Activated naive CD4-positive, alpha-beta T cell treated with anti-CD3 and anti-CD28 coated beads, Interleukin-2, amount 50 U/mL, for 72 hours (primary cell): ENCODE results near the gene GATAD2A. TPM values are rescaled to one million over a fixed set of nuclear protein-coding genes. Genes with fewer than 3 reads are reported as not detected.

Experiments used
- ATAC-seq, 2 donors: fragments of 150-1000 bp; cut with Tn5 transposase; 2 replicates each; pipeline ENCODE4 v1.10.0; 2021; ENCODE audit warnings: mild to moderate bottlenecking in 2 of 2, moderate library complexity in 2 of 2
- DNase-seq, 2 donors: peaks; one replicate each; pipeline ENCODE4 v3.0.0; 2021 to 2022; ENCODE audit warnings: low spot score in 2 of 2
- H3K27ac Mint-ChIP-seq, 2 donors: one replicate each; pipeline ENCODE4 v1.8.0; 2022; ENCODE audit warnings: mild to moderate bottlenecking in 2 of 2, mixed read lengths in 2 of 2
- H3K36me3 Mint-ChIP-seq, 2 donors: one replicate each; pipeline ENCODE4 v1.8.0; 2022; ENCODE audit warnings: mixed read lengths in 2 of 2
- H3K9me3 Mint-ChIP-seq, 2 donors: one replicate each; pipeline ENCODE4 v1.8.0; 2022; ENCODE audit warnings: mixed read lengths in 2 of 2
- total RNA-seq, 2 donors: library from RNA; stranded (reverse); gene quantifications; one replicate each; pipeline ENCODE4 v1.2.3, GENCODE V29; 2022

The GATAD2A gene
- total RNA-seq, 2 donors from 2014 or later, result 122 to 134 TPM

DNA sequence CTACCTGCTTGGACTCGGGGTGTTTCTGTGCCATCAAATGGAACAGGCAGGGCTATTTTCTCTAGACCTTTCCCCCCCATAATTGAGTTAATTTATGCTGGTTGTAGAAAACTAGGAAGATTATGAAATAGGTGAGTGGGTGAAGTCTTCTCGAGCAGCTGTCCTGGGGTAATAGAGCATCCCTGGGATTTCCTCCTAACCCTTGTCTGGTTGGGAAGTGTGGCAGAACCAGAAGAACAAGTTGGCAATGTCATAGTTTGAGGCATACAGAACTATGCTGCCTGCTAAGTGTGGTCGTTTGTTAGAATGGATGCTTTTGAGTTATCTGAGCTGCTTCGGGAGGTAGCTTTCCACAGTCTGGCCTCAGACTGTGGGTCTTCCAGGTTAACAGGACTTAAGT is 3.7 kb downstream of the GATAD2A start:
- Mint-ChIP-seq H3K36me3 (peaks cover 14 to 23% of the 10 kb centered on the region in 2 donors), H3K27ac (peak overlapping the region in 1 of 2 donors; percentile 24), H3K9me3 (no peaks in the 10 kb centered on the region)
- ATAC-seq, result no peak
- no peak for DNase-seq

DNA sequence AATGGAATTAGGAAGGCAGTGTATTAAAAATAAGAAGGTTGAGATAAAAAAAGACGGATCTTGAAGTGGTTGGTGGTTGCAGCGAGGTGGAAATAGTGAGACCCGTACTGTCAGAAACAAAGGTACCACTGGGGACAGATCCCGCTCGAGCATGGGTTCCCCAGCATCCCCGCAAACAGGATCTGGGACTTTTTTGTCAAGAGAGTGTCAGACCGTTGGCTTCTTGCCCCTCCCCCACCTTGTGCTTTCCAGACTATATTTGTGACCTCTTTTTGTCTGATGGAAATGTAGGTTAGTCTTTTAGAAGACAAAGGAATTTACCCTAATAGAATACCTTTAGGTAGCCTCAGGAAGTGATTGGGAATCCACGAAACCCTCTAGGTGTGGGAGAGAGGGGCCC is 4.2 kb downstream of the GATAD2A start:
- H3K36me3 Mint-ChIP-seq, result peaks cover 14 to 23% of the 10 kb centered on the region in 2 donors
- H3K27ac Mint-ChIP-seq, result peak overlapping the region; percentile 24 to 62
- DNase-seq, result no peak
- ATAC-seq, result no peak
- no peaks in the 10 kb centered on the region for H3K9me3 Mint-ChIP-seq

DNA sequence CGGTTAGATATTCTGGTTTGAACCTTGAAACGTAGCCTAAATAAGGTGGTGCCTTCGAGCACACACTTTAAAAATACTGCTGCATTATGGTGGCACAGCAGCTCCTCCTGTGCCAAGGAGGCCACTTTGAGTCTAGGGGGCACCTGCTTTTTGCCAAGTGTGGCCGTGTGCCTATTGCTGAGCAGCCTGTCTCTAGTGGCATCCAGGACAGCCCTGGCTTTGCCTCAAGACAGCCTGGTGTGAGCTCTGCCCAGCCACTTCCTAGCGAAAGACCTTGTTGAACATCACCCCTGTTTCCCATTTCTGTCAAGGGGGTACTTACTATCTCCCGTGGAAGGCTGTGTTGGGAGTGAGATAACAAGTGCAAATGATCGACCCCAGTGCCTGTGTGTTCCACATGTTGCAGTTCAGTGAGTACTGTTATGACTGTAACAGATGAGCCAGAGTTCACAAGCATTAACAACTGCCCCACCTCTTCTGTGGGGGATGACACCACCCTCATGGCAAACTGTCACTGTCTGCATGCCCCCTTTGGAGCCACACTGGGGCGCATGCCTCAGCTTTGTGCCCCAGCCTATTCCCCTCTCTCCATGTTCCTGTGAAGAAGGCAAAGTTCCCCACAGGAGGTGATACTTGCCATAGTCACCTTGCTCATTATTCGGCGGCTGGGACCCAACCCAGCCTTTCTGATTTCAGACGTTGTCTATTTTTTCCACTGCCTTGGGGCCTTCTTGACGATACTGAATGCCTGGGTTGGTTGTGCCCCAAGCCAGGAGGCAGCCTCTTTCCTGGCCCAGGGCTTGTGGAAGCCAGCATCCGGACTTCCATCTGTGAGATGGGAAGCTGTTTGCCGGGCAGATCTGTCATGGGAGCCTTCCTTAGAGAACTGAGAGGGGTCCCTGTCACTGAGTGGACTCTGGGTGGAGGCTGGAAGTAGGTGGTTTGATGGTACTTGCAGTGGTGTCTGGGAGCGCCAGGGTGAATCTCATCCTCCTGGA is 5.4 kb downstream of the GATAD2A start:
- Mint-ChIP-seq H3K9me3 (no peaks in the 10 kb centered on the region), H3K36me3 (peaks cover 8 to 26% of the 10 kb centered on the region in 2 donors), H3K27ac (peak overlapping the region; percentile 44)
- ATAC-seq (peak; percentile 51 to 68), DNase-seq (peak in 1 of 2 donors; percentile 40)

DNA sequence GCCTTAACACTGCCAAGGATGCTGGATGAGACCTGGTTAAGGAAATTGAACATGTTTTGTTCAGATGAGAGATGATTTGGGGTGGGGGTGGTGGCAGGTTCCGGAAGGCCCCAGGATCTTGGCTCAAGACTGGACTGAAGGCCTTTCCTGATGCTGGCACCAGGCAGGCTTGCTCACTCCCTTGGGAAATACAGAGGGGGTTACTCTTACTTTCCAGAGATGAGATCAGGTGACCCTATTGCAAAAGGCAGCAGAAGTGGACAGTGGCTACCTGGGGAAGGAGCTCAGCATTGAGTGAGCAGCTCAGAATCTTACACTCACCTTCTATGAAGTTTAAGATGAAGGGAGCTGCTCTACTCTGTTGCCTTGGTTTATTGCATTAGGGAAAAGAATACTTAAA is 10.8 kb downstream of the GATAD2A start:
- Mint-ChIP-seq H3K9me3 (no peaks in the 10 kb centered on the region), H3K27ac (peak overlapping the region in 1 of 2 donors; percentile 75), H3K36me3 (peaks cover 0 to 33% of the 10 kb centered on the region in 2 donors)
- DNase-seq (no peak), ATAC-seq (no peak)

DNA sequence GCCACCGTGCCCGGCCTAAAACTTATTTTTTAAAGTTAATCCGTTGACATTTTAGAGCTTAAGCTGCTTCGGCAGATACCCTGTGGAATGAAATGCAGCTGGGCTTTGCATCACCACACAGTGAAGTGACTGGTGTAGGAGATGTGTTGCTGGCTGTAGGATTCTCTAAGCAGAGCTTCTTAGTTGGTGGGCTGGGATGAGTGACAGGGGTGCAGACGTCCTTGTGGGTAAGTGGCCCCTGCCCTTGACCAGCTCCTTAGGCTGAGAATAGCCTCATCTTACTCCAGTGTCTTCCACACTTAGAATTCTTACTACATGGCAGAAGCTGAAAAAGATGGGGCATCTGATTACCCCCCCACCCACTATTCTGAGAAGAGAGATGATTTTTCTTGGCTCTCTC is 11.6 kb downstream of the GATAD2A start:
- Mint-ChIP-seq H3K27ac (peak overlapping the region; percentile 80), H3K36me3 (peaks cover 0 to 33% of the 10 kb centered on the region in 2 donors), H3K9me3 (no peaks in the 10 kb centered on the region)
- ATAC-seq (no peak), DNase-seq (no peak)

DNA sequence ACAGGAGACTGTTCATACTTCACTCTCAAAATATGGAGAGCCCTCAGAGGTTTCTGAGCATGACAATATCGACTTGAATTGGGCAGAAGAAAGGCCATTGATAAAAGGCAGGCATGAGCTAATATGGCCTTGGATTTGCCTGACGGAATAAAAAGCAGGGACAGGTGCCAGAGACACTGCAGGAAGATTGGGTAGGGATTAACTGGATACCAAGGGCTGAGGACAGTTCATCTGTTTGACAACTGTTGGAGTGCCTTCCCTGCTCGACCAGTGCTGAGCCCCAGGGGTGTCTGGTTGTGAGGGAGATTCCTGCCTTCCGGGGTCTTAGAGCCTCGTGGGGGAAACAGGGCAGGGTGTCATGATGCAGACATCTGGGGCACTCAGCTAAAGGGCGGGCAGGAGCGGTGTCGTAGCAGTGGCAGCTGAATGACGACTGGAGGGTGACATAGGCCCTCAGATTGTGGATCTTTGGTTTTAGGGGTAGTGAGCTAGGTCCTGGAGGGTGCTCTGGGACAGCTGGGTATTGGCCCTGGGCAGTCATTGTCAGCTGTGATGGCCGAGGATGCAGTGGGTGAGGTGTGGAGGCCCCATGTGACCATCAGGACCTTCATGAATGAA is 12.3 kb downstream of the GATAD2A start:
- Mint-ChIP-seq H3K36me3 (peaks cover 0 to 29% of the 10 kb centered on the region in 2 donors), H3K9me3 (no peaks in the 10 kb centered on the region), H3K27ac (peak overlapping the region; percentile 80)
- ATAC-seq (no peak), DNase-seq (no peak)

DNA sequence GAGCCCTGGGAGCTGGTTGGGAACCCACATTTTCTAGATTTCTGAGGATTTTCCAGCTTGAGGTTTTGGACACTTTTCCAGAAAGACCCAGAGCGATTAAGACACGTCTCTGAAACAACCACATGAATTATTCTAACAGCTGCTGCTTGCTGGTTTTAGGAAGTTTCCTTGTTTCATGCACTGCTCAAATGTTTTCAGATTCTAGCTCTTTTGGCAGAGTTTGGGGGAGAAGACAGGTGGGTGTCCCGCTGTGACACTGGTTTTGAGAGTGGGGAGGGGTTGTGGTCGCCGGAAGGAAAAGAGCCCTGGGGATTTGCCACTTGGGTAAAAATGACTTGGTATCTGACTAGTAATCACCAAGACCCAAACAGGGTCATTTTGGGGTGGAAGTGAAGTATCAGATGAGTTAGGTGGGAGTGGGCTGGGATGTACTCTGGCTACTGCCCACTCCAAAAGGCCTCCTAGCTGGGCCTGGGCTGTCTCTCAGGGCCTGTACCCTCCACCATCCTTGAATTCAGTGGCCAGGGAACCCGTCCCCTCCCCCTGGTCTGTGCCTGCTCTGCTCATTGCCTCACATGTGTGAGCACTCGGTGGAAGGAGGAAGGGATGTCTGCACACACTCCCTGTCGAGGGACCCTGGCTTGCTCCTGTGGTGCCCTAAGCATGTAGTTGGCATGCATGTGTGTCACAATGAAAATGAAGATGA is 13.2 kb downstream of the GATAD2A start:
- DNase-seq, result no peak

DNA sequence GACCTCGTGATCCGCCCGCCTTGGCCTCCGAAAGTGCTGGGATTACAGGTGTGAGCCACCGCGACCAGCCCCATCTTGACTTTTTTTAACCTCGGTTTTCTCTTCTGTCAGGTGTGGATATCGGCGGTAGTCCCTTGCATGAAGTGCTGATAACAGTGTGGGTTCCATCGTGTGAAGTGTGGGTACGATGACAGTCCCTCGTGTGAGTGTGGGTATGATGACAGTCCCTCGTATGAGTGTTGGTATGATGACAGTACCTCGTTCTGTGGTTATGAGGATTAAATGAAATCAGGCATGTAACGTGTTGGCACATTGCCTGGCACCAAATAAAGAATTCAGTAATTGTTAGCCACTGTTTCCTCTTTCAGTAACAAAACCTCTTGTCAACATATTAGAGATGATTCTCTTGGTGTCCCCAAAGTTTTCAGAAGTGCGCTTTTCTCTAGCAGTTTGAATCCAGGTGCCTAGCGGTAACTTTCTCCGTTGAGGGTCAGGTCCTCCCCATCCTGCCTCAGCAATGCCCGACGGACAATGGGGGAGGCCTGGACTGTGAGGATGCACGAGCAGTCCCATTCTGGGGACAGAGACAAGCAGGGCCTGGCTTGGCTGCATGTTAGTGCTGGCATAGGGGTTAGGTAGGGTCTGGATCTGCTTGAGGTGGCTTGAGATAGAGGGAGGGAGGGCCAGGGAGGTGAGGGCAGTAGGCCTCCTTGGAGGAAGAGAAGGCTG is 15.3 kb downstream of the GATAD2A start:
- peaks cover 0 to 13% of the 10 kb centered on the region in 2 donors for H3K36me3 Mint-ChIP-seq
- no peak for DNase-seq
- H3K27ac Mint-ChIP-seq, result peak overlapping the region; percentile 70 to 81
- ATAC-seq, result peak; percentile 77 to 90
- no peaks in the 10 kb centered on the region for H3K9me3 Mint-ChIP-seq

More for the DNA sequence above, 13.2 kb downstream of the GATAD2A start:
- peak overlapping the region; percentile 80 for H3K27ac Mint-ChIP-seq
- ATAC-seq, result peak; percentile 26 to 32
- no peaks in the 10 kb centered on the region for H3K9me3 Mint-ChIP-seq
- peaks cover 0 to 19% of the 10 kb centered on the region in 2 donors for H3K36me3 Mint-ChIP-seq

DNA sequence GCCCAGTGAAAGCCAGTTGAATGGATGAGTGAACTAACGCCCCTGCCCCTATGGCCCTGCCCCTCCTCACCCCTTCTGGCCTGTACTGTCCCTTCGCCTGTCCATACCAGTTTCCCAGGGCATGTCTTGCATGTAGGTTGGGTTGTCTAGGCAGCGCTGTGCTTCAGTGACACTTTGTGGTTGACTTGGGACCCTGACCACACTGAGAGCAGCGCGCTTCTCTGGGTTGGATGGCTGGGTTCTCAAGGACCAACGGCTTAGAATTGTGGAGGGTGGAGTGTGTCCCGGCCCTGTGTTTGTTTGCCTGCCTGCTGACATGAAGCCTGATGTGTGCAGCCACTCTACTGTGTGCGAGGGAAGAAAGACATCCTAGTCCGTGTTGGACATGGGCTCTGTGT is 15.8 kb downstream of the GATAD2A start:
- Mint-ChIP-seq H3K9me3 (no peaks in the 10 kb centered on the region), H3K36me3 (peaks cover 0 to 7% of the 10 kb centered on the region in 2 donors), H3K27ac (no peak overlapping the region)
- ATAC-seq (no peak), DNase-seq (no peak)

DNA sequence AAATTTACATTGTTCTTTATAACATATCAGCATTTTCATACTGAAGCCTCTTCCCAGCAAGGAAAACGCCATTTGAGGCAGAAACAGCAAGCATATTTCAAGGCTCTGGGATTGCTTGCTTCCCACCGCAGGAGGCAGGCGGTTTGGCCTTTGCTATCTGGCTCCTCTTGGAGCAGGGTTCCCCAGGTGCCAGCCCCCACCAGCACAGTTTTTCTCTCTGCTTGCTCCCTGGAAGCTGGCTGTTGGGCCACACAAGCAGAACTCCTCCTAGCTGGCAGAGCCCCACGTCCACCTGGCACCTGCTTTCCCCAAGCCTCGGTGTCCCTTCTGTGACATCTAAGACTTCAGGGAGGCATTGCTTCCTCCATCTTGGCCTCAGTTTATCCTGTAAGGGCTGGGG is 16.7 kb downstream of the GATAD2A start:
- ATAC-seq (no peak), DNase-seq (no peak)
- Mint-ChIP-seq H3K36me3 (peaks cover 0 to 6% of the 10 kb centered on the region in 2 donors), H3K9me3 (no peaks in the 10 kb centered on the region), H3K27ac (peak overlapping the region in 1 of 2 donors; percentile 29)

DNA sequence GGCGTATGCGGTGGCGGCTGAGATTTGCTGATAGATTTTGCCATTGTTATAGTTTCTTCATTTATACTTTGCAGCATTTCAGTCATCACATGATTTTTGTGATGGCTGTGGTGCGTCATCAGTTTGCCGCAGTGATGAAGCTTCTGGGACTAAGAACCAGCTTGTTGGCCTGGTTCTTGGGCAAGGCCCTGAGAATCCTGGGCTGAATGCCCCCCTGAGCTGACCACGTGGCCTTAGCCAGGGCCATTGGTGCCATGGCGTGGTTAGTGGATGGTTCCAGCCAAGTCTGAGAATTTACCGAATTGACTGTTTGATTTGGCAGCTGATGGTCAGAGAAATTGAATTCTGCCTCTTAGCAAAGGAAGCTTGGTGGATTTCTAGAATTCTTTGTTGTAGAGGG is 17.8 kb downstream of the GATAD2A start:
- Mint-ChIP-seq H3K27ac (peak overlapping the region in 1 of 2 donors; percentile 9), H3K9me3 (no peaks in the 10 kb centered on the region), H3K36me3 (peaks cover 0 to 11% of the 10 kb centered on the region in 2 donors)
- ATAC-seq (no peak), DNase-seq (no peak)

DNA sequence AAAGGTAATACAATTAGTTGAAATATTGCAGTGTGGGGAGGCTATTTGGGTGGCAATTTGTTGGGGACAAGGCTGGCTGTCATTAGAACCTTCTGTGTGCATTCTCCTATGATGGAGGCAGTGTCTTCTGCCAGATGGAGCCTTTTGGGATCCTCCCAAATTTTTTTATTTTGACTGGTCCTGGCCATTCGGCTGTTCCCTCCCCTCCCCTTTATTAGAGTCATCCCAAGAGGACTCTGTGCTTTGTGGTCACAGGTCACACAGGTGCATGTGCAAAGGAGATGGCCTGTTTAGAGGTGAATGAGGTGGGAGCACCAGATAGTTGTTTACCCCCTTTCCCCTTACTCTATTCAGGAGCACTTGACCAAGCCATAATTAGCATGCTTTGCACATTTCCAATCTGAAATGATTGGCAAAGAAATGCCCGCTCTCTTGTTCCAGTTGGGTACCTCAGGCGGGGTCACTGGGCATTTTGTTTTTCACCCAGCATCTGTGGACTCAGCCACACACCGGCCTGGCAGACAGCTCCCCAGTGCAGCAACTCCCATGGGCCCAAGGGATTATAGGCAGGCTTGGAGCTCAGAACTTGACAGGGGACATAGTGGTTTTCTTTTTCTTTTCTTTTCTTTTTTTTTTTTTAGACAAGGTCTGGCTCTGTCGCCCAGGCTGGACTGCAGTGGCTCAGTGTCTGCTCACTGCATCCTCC is 19.8 kb downstream of the GATAD2A start:
- no peak for ATAC-seq
- peaks cover 0 to 12% of the 10 kb centered on the region in 2 donors for H3K36me3 Mint-ChIP-seq
- H3K27ac Mint-ChIP-seq, result peak overlapping the region; percentile 21 to 55

DNA sequence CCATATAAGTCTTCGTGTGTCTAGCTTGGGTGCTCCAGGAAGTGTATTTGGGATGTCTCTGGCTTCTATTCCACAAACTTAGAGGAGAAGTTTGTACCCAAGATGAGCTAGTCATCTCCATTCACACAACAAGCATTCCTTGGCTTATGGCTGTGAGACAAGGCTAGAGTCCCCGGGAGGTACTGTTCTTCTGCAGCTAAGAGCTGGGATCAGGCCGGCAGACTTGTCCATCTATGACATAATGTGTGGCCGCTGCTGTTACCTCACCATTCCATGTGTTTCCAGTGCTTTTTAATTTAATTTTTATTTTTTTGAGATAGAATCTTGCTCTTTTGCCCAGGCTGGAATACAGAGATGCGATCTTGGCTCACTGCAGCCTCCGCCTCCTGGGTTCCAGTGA is 20.7 kb downstream of the GATAD2A start:
- DNase-seq, result no peak
- Mint-ChIP-seq H3K27ac (peak overlapping the region; percentile 21 to 77), H3K9me3 (no peaks in the 10 kb centered on the region), H3K36me3 (peaks cover 0 to 6% of the 10 kb centered on the region in 2 donors)
- no peak for ATAC-seq

More for the DNA sequence above, 19.8 kb downstream of the GATAD2A start:
- no peak for DNase-seq
- no peaks in the 10 kb centered on the region for H3K9me3 Mint-ChIP-seq

DNA sequence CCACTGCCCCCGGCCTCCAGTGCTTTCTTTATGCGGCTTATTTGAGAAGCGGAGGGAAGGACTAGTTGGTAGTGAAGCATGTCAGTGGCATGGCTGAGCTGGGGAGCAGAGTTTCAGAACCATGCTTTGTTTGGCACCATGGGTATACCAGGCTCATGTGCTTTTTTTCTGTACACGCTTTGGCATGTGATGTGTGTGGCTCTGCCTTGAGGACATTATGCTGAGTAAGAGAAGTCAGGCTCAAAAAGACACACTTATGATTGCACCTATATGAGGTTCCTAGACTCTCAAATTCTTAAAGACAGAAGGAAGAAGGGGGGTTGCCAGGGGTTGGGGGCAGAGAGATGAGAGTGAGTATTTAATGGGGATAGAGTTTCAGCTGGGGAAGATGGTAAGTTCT is 21.3 kb downstream of the GATAD2A start:
- ATAC-seq, result no peak
- Mint-ChIP-seq H3K9me3 (no peaks in the 10 kb centered on the region), H3K36me3 (peaks cover 0 to 6% of the 10 kb centered on the region in 2 donors), H3K27ac (peak overlapping the region in 1 of 2 donors; percentile 20)
- no peak for DNase-seq

DNA sequence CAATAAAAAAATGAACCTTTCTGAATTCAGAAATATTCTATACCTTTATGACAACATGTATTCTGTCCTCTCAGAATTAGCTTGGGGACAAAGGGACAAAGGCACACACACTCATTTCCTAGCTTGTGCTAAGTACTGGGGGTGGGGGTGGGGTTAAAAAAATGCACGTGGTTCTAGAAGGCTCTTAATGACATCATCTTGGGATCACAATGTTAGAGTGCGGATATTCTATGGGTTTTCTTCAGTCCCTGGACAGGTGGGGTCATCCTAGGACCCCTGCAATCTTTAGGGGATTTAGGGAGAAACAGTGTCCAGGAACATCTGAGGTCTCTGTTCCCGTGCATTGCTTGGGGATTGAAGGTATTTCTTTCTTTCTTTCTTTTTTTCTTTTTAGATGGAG is 21.8 kb downstream of the GATAD2A start:
- Mint-ChIP-seq H3K36me3 (peaks cover 0 to 6% of the 10 kb centered on the region in 2 donors), H3K9me3 (no peaks in the 10 kb centered on the region), H3K27ac (peak overlapping the region in 1 of 2 donors; percentile 60)
- no peak for DNase-seq
- no peak for ATAC-seq
